ENCODE measurements around the gene LANCL3. TPM values are rescaled to one million over a fixed set of nuclear protein-coding genes. Genes with fewer than 3 reads are reported as not detected.
"Not testable (repeated sequence)": the region's sequence is repeated elsewhere in the genome, so short reads cannot be mapped to it uniquely, and the experiment has no call there.

Gene LANCL3
- total and polyA plus RNA-seq, 5 donors, result 0.11 to 0.59 (median 0.28) TPM

GRCh38 chrX:37572108-37572587, 687 bp downstream of the LANCL3 start:
- H3K27ac ChIP-seq (ENCODE audit: low read length); intact Hi-C loops (cut with DNase I); H3K9me3 ChIP-seq (ENCODE audit: control insufficient read depth, low read length); H3K27me3 ChIP-seq (ENCODE audit: control insufficient read depth, insufficient read depth); H3K4me1 ChIP-seq (ENCODE audit: control insufficient read depth, insufficient read depth, low read length): not testable (repeated sequence)
- peak overlapping the region; percentile 12 for H3K4me3 ChIP-seq (ENCODE audit: low read length)
- ATAC-seq, result peak; percentile 75 to 82
- WGBS, result 3% methylated on average over 32 of the region's 61 CpGs
- peak; percentile 13 to 46 (median 38) for DNase-seq

- H3K27ac ChIP-seq (ENCODE audit: low read length); intact Hi-C loops (cut with DNase I); H3K4me1 ChIP-seq (ENCODE audit: control insufficient read depth, insufficient read depth, low read length); DNase-seq; H3K9me3 ChIP-seq (ENCODE audit: control insufficient read depth, low read length); ATAC-seq; H3K27me3 ChIP-seq (ENCODE audit: control insufficient read depth, insufficient read depth); H3K4me3 ChIP-seq (ENCODE audit: low read length): not testable (repeated sequence)
- 14% methylated on average over 2 of the region's 2 CpGs for WGBS
These were observed 1.7 kb downstream of the LANCL3 start for GRCh38 chrX:37573121-37573520.

- Histone ChIP-seq H3K9me3 (ENCODE audit: control insufficient read depth, low read length) (no peaks in the 10 kb centered on the region), H3K4me3 (ENCODE audit: low read length) (no peak overlapping the region), H3K4me1 (ENCODE audit: control insufficient read depth, insufficient read depth, low read length) (no peaks in the 10 kb centered on the region), H3K27ac (ENCODE audit: low read length) (no peak overlapping the region), H3K27me3 (ENCODE audit: control insufficient read depth, insufficient read depth) (no peaks in the 10 kb centered on the region)
- 64% methylated on average over 5 of the region's 5 CpGs for WGBS
- no peak for DNase-seq
- intact Hi-C loops (cut with DNase I), result no loop called here
- ATAC-seq, result no peak
These were observed 6.6 kb downstream of the LANCL3 start for GRCh38 chrX:37578045-37578444.

- WGBS, result 48% methylated on average over 1 of the region's 1 CpG
- intact Hi-C loops (cut with DNase I), result no loop called here
- Histone ChIP-seq H3K27ac (ENCODE audit: low read length) (no peak overlapping the region), H3K4me1 (ENCODE audit: control insufficient read depth, insufficient read depth, low read length) (no peaks in the 10 kb centered on the region), H3K4me3 (ENCODE audit: low read length) (no peak overlapping the region), H3K27me3 (ENCODE audit: control insufficient read depth, insufficient read depth) (no peaks in the 10 kb centered on the region), H3K9me3 (ENCODE audit: control insufficient read depth, low read length) (no peaks in the 10 kb centered on the region)
- DNase-seq (no peak), ATAC-seq (no peak)
These were observed 8.6 kb downstream of the LANCL3 start for GRCh38 chrX:37580080-37580479.

- H3K4me3 ChIP-seq (ENCODE audit: low read length); H3K27me3 ChIP-seq (ENCODE audit: control insufficient read depth, insufficient read depth); ATAC-seq; DNase-seq; intact Hi-C loops (cut with DNase I); H3K4me1 ChIP-seq (ENCODE audit: control insufficient read depth, insufficient read depth, low read length); H3K27ac ChIP-seq (ENCODE audit: low read length); H3K9me3 ChIP-seq (ENCODE audit: control insufficient read depth, low read length): not testable (repeated sequence)
- 96% methylated on average over 11 of the region's 11 CpGs for WGBS
These were observed 15.9 kb downstream of the LANCL3 start for GRCh38 chrX:37587337-37587736.

- intact Hi-C loops (cut with DNase I), result no loop called here
- ATAC-seq (no peak), DNase-seq (no peak)
- no peak overlapping the region for H3K4me3 ChIP-seq (ENCODE audit: low read length)
- no peak overlapping the region for H3K27ac ChIP-seq (ENCODE audit: low read length)
- no peaks in the 10 kb centered on the region for H3K9me3 ChIP-seq (ENCODE audit: control insufficient read depth, low read length)
- H3K27me3 ChIP-seq (ENCODE audit: control insufficient read depth, insufficient read depth), result no peaks in the 10 kb centered on the region
- H3K4me1 ChIP-seq (ENCODE audit: control insufficient read depth, insufficient read depth, low read length), result no peaks in the 10 kb centered on the region
- WGBS, result 61% methylated on average over 2 of the region's 2 CpGs
These were observed 18.6 kb downstream of the LANCL3 start for GRCh38 chrX:37590047-37590446.

- Histone ChIP-seq H3K9me3 (ENCODE audit: control insufficient read depth, low read length) (no peaks in the 10 kb centered on the region), H3K4me1 (ENCODE audit: control insufficient read depth, insufficient read depth, low read length) (no peaks in the 10 kb centered on the region), H3K4me3 (ENCODE audit: low read length) (no peak overlapping the region), H3K27me3 (ENCODE audit: control insufficient read depth, insufficient read depth) (no peaks in the 10 kb centered on the region), H3K27ac (ENCODE audit: low read length) (no peak overlapping the region)
- 64% methylated on average over 4 of the region's 4 CpGs for WGBS
- intact Hi-C loops (cut with DNase I), result no loop called here
- ATAC-seq (no peak), DNase-seq (no peak)
These were observed 23.4 kb downstream of the LANCL3 start for GRCh38 chrX:37594755-37595382.

- DNase-seq (no peak), ATAC-seq (no peak)
- no peaks in the 10 kb centered on the region for H3K4me1 ChIP-seq (ENCODE audit: control insufficient read depth, insufficient read depth, low read length)
- 17% methylated on average over 2 of the region's 2 CpGs for WGBS
- intact Hi-C loops (cut with DNase I), result no loop called here
- H3K9me3 ChIP-seq (ENCODE audit: control insufficient read depth, low read length), result no peaks in the 10 kb centered on the region
- no peak overlapping the region for H3K4me3 ChIP-seq (ENCODE audit: low read length)
- H3K27me3 ChIP-seq (ENCODE audit: control insufficient read depth, insufficient read depth), result no peaks in the 10 kb centered on the region
- no peak overlapping the region for H3K27ac ChIP-seq (ENCODE audit: low read length)
These were observed 28.3 kb downstream of the LANCL3 start for GRCh38 chrX:37599729-37600128.

GRCh38 chrX:37603938-37604409, 32.5 kb downstream of the LANCL3 start:
- H3K4me1 ChIP-seq (ENCODE audit: control insufficient read depth, insufficient read depth, low read length), result no peaks in the 10 kb centered on the region
- H3K9me3 ChIP-seq (ENCODE audit: control insufficient read depth, low read length), result no peaks in the 10 kb centered on the region
- peak overlapping the region; percentile 27 for H3K27ac ChIP-seq (ENCODE audit: low read length)
- WGBS, result 60% methylated on average over 1 of the region's 1 CpG
- ATAC-seq (no peak), DNase-seq (no peak)
- H3K27me3 ChIP-seq (ENCODE audit: control insufficient read depth, insufficient read depth), result no peaks in the 10 kb centered on the region
- H3K4me3 ChIP-seq (ENCODE audit: low read length), result no peak overlapping the region
- intact Hi-C loops (cut with DNase I), result no loop called here

GRCh38 chrX:37607243-37607642, 35.8 kb downstream of the LANCL3 start:
- no peaks in the 10 kb centered on the region for H3K27me3 ChIP-seq (ENCODE audit: control insufficient read depth, insufficient read depth)
- ATAC-seq (no peak), DNase-seq (no peak)
- no peaks in the 10 kb centered on the region for H3K4me1 ChIP-seq (ENCODE audit: control insufficient read depth, insufficient read depth, low read length)
- H3K27ac ChIP-seq (ENCODE audit: low read length), result no peak overlapping the region
- no peaks in the 10 kb centered on the region for H3K9me3 ChIP-seq (ENCODE audit: control insufficient read depth, low read length)
- 80% methylated on average over 2 of the region's 2 CpGs for WGBS
- no peak overlapping the region for H3K4me3 ChIP-seq (ENCODE audit: low read length)
- intact Hi-C loops (cut with DNase I), result no loop called here

GRCh38 chrX:37608156-37608555, 36.7 kb downstream of the LANCL3 start:
- H3K4me3 ChIP-seq (ENCODE audit: low read length), result no peak overlapping the region
- no peaks in the 10 kb centered on the region for H3K27me3 ChIP-seq (ENCODE audit: control insufficient read depth, insufficient read depth)
- ATAC-seq, result no peak
- intact Hi-C loops (cut with DNase I), result no loop called here
- no peak overlapping the region for H3K27ac ChIP-seq (ENCODE audit: low read length)
- no peak for DNase-seq
- H3K9me3 ChIP-seq (ENCODE audit: control insufficient read depth, low read length), result no peaks in the 10 kb centered on the region
- no peaks in the 10 kb centered on the region for H3K4me1 ChIP-seq (ENCODE audit: control insufficient read depth, insufficient read depth, low read length)
- WGBS, result 71% methylated on average over 2 of the region's 2 CpGs

GRCh38 chrX:37609727-37610126, 38.3 kb downstream of the LANCL3 start:
- intact Hi-C loops (cut with DNase I), result no loop called here
- no peak overlapping the region for H3K27ac ChIP-seq (ENCODE audit: low read length)
- 81% methylated on average over 1 of the region's 1 CpG for WGBS
- no peak for DNase-seq
- H3K27me3 ChIP-seq (ENCODE audit: control insufficient read depth, insufficient read depth), result no peaks in the 10 kb centered on the region
- no peak for ATAC-seq
- no peak overlapping the region for H3K4me3 ChIP-seq (ENCODE audit: low read length)
- H3K9me3 ChIP-seq (ENCODE audit: control insufficient read depth, low read length), result no peaks in the 10 kb centered on the region
- H3K4me1 ChIP-seq (ENCODE audit: control insufficient read depth, insufficient read depth, low read length), result no peaks in the 10 kb centered on the region

Data from right cardiac atrium (tissue), 5 donors.